Measurements from ENCODE around the gene ERC1. TPM values are rescaled to one million over a fixed set of nuclear protein-coding genes. Genes with fewer than 3 reads are reported as not detected.

The ERC1 gene
- total and polyA plus RNA-seq, 9 of the 15 experiments (the other 6 are each of a cell fraction or from before 2014, with no cell fraction given), result 0.74 to 11.8 (median 4.8) TPM

GRCh38 chr12:1439201-1439600 is 448.2 kb downstream of the ERC1 start:
- Histone ChIP-seq H3K4me3 (no peak overlapping the region), H2AFZ (ENCODE audit: low read depth, low read length) (peak overlapping the region; percentile 47; the same call in 1 of the 2 replicates), H3K9ac (ENCODE audit: insufficient read depth in 1 of 2, low read depth in 2 of 2, low read length in 2 of 2) (peak overlapping the region in 1 of 2 experiments; percentile 26; a peak in 1 of 4 replicates), H4K20me1 (replicated peaks; ENCODE audit: control insufficient read depth, insufficient read depth, low read length) (no peaks in the 10 kb centered on the region), H3K4me1 (replicated peaks in 1 of 2; ENCODE audit: control insufficient read depth in 2 of 2, insufficient read depth in 2 of 2, low read length in 2 of 2) (peaks cover 0 to 33% of the 10 kb centered on the region in 2 experiments; a peak in 3 of 5 replicates), H3K4me2 (ENCODE audit: insufficient read depth, low read length) (peak overlapping the region; percentile 39; the same call in 1 of the 2 replicates), H3K9me3 (replicated peaks; ENCODE audit: control insufficient read depth, insufficient read depth, low read depth, low read length) (no peaks in the 10 kb centered on the region), H3K36me3 (ENCODE audit: control insufficient read depth, insufficient read depth, low read length) (no peaks in the 10 kb centered on the region), H3K9me1 (ENCODE audit: control insufficient read depth, insufficient read depth, low read length) (no peaks in the 10 kb centered on the region), H3K27me3 (ENCODE audit: control insufficient read depth in 2 of 2, insufficient read depth in 2 of 2, low read length in 2 of 2) (no peaks in the 10 kb centered on the region), H3K27ac (ENCODE audit: extremely low read depth, low read depth, low read length) (peak overlapping the region; percentile 56), H3K79me2 (ENCODE audit: control insufficient read depth, insufficient read depth, low read length) (no peaks in the 10 kb centered on the region)
- no peak for DNase-seq (ENCODE audit: extremely low read depth in 1 of 4, low spot score in 3 of 4)
- no peak for FAIRE-seq
- CTCF ChIA-PET (ENCODE audit: low intra/inter-chr PET ratio), result no interaction called here
- no peak for ATAC-seq
- TSS peak; percentile 82 for BruUV-seq (replicated peaks)
- no peak for TF ChIP-seq NCOA1 (IDR thresholded peaks at IDR 0.05; ENCODE audit: low read depth)
- no peak for TF ChIP-seq POLR2B (IDR thresholded peaks at IDR 0.05; ENCODE audit: low read depth, partially characterized antibody)
- no peak for TF ChIP-seq ZNF407 (IDR thresholded peaks at IDR 0.05; ENCODE audit: low read depth)
- no peak for TF ChIP-seq ZNF41 (CRISPR knock-in tag; conservative IDR thresholded peaks at IDR 0.05)
- TF ChIP-seq CBX2 (IDR thresholded peaks at IDR 0.05; ENCODE audit: insufficient read depth, low read length, poor library complexity, severe bottlenecking), result no peak
- no peak for TF ChIP-seq SMC3 (conservative IDR thresholded peaks at IDR 0.05; ENCODE audit: insufficient read depth, low read depth, low read length)
- no peak for TF ChIP-seq SRSF1 (IDR thresholded peaks at IDR 0.05; ENCODE audit: low read depth, low read length)
- 10% methylated on average over 1 of the region's 1 CpG for WGBS (ENCODE audit: insufficient coverage, low coverage, missing lambda C conversion rate)
- in situ Hi-C loops (cut with MboI) (no loop called here), intact Hi-C loops (cut with micrococcal nuclease) (no loop called here)
- POLR2A ChIA-PET, result no interaction called here

Measured in K562 (cell line).